ENCODE data around the gene SRGAP3.
A peak's percentile ranks its signal among the peaks of the same experiment; 100 is the strongest.

The SRGAP3 gene

GRCh38 chr3:8963137-8963853, 286.2 kb downstream of the SRGAP3 start, which contains the start of gene RAD18:
TSS of gene RAD18 (minus strand) at chr3:8963472. CDS start at chr3:8963385, 87 bp downstream.
- DNase-seq, result peak; percentile 91

- no peak for DNase-seq
These were observed 287.1 kb downstream of the SRGAP3 start for GRCh38 chr3:8962226-8962861.

- no peak for DNase-seq
These were observed 289.8 kb downstream of the SRGAP3 start for GRCh38 chr3:8959668-8960067.

- DNase-seq, result no peak
These were observed 294.3 kb downstream of the SRGAP3 start for GRCh38 chr3:8954938-8955763.

GRCh38 chr3:8953313-8953712, 296.1 kb downstream of the SRGAP3 start:
- DNase-seq, result no peak

- DNase-seq, result no peak
These were observed 297.3 kb downstream of the SRGAP3 start for GRCh38 chr3:8952130-8952529.

GRCh38 chr3:8945890-8946600, 303.4 kb downstream of the SRGAP3 start:
- no peak for DNase-seq

- no peak for DNase-seq
These were observed 306.5 kb downstream of the SRGAP3 start for GRCh38 chr3:8942746-8943488.

GRCh38 chr3:8942115-8942514, 307.3 kb downstream of the SRGAP3 start:
- no peak for DNase-seq

GRCh38 chr3:8938021-8938420, 311.4 kb downstream of the SRGAP3 start:
- DNase-seq, result no peak

- DNase-seq, result no peak
These were observed 312.1 kb downstream of the SRGAP3 start for GRCh38 chr3:8937064-8938020.

GRCh38 chr3:8932507-8932906, 316.9 kb downstream of the SRGAP3 start:
- no peak for DNase-seq

GRCh38 chr3:8931342-8931741, 318.1 kb downstream of the SRGAP3 start:
- DNase-seq, result no peak
